HG02588 (cell line): ENCODE measurements around the gene PCOLCE2.
"Not testable (repeated sequence)": the region's sequence is repeated elsewhere in the genome, so short reads cannot be mapped to it uniquely, and the experiment has no call there.

ENCODE experiments used
- ATAC-seq: cut with Tn5 transposase; IDR thresholded peaks from one replicate; pipeline ENCODE4 v1.9.1; 2021; ENCODE audit warnings: mild to moderate bottlenecking, moderate library complexity; ENCODE audit not compliant: unreplicated experiment

The PCOLCE2 gene

DNA sequence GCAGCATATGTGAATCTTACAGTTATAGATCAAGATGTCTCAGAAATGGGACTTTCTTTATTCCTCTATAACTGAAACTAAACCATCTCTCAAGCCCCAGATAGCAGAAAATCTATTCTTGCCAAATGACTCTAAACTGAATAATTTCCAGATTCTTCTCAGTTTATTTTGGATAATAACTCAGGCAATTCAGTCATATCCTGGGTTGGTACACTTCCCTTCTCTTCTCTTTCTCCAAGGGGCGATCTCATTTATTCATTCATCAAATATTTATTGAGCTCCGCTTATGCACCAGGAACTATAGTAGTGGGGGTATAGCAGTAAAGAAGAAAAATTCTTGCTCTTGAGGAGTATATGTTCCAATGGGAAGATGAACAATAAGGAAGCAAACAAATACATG, 13.5 kb upstream of the PCOLCE2 start:
- no peak for ATAC-seq

DNA sequence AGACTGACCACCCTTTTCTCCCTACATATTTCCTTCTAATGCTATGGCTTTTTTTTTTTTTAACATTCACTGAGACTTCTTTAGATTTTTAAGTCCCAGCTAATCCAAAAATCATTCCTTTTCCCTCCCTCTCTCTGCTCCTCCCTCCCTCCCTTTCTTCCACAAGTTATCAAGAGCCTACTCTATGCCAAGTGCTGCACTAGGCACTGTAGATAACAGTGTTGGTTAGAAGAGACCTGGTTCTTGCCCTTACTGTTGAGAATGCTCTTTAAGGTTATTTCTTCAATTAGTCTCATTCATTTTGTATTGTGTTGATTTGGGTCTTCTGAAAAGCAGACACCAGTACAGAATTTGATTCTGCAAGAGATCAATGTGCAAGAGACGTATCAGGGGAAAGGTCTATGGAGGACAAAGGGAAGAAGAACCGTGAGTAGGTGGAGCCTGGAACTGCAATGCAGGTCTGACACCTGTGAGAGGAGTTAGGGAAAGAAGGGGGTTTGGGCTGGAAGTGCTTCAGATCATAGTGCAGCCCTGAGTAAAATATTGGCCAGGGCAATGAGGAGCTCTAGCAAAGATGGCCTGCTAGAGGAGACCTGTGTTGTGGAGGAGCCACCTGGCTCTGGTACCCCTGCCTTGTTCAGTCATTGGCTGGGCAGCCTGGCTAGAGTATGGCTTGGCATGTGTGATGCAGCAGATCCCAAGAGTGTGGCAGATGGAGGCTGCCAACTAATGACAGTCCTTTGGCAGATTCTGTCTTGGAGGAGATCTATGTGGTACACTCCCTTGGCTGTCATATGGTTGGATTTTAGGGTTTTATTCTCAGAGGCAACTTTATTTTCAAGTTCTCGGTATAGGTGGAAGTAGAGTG, 9.7 kb upstream of the PCOLCE2 start:
- ATAC-seq = no peak

DNA sequence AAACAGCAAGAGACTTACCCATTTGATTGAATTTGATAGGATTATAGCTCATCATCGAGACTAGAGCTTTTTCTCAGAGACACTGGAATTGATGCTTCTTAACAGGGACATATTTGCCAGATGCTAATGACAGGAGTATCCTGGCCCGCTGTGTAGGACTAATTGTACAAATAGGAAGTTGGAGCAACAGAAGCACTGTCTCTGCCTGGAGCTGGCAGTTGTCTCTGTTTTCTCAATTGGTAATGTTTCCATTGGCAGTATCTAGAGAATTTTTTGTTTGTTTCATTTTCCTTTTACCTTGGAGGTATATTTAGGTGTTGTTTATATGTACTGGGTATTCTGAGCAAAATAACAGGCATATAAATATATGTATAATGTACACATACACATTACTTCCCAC, 8.9 kb upstream of the PCOLCE2 start:
- ATAC-seq = no peak

DNA sequence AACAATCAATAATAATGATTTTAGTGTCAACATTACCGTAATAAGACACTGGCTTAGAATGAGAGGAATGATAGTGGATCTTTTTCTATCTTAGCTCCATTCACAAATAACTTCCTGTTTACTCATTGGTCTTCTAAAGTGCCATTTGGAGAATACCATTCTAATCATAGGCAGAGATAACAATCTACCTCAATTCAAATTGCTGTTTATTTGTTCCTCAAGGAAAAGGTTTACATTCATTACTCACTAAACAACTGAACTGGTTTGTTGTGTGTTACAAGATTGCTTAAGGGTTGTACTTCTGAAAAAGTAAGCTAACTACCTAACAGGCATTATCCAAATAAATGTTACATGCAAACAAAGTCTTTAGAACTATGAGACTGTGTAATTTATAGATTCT, 8.1 kb upstream of the PCOLCE2 start:
- ATAC-seq = no peak

DNA sequence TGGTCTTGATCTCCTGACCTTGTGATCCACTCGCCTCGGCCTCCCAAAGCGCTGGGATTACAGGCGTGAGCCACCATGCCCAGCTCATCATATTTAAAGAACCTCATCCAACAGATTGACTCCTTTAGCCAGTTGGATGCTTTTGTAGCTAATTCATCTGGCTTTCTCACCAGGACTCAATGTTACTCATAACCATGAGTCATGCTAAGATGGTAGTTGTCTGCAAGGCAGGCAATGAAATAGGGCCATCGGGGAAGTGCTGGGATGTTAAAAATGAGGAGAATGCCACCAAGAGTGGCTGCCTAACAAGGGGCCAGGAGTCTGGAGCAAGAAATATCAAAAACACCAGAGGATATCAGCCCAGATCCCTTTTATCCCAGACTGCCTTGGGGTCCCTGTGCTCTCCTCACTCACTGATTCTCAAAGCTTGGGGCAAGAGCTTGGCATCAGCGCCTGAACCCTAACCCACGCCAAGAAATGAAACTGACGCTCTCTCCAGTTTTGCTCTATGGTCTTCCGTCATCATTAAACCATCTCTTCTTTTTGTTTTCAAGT, 7.4 kb upstream of the PCOLCE2 start:
- ATAC-seq = no peak

DNA sequence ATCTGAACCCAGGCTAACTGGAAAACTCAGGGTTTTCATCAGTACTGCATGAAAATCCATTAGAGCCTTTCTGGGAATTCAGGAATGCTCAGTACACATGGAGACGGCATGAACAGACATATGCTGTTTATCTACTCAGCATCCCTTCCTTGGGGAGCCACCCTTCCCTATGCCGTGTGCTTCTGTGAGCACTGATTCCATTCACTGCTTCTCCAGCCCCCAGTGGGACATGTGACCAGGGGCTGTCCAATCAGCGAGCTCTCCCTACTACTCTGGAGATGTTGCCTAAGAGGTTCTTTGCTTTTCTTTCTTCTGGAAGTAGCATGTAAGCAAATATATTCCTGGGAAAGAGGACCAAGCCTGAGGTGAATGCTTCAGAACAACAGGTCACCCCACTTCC, 5.6 kb upstream of the PCOLCE2 start:
- no peak for ATAC-seq

DNA sequence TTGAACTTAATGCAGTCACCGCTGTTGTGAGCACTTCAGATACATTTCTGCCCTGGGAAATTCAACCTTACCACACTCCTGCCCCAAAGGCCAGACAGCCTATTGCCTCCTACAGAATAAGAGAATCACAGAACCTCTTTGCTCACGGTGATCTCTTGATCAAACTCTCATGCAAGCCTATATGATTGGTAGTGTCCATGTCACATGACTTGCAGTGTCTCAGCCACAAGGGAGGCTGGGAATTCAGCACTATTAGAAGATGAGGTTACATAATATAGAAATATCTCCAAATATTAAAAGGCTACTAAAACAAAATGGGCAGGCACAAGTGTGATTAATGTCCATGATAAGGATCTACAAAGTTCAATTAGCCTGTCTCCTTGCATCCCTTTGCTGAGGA, 3.8 kb upstream of the PCOLCE2 start:
- no peak for ATAC-seq

DNA sequence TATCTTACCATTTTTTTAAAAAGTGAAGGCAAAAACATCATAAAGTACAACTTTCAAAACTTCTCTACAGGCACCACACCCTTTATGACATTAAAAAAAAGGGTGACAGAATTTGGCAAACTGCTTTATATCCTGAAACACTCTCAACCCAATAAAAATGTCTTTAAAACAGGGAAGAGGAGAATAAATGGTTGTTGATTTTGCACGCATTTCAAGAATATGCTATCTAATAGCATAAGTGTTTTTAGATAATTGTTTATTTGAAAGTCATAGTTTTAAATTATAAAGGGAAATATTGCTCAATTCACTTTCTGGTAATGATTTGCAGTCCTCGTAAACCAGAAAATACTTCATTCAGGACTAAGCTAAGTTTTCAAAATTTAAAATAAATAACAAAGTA, 1.7 kb upstream of the PCOLCE2 start:
- ATAC-seq = no peak

DNA sequence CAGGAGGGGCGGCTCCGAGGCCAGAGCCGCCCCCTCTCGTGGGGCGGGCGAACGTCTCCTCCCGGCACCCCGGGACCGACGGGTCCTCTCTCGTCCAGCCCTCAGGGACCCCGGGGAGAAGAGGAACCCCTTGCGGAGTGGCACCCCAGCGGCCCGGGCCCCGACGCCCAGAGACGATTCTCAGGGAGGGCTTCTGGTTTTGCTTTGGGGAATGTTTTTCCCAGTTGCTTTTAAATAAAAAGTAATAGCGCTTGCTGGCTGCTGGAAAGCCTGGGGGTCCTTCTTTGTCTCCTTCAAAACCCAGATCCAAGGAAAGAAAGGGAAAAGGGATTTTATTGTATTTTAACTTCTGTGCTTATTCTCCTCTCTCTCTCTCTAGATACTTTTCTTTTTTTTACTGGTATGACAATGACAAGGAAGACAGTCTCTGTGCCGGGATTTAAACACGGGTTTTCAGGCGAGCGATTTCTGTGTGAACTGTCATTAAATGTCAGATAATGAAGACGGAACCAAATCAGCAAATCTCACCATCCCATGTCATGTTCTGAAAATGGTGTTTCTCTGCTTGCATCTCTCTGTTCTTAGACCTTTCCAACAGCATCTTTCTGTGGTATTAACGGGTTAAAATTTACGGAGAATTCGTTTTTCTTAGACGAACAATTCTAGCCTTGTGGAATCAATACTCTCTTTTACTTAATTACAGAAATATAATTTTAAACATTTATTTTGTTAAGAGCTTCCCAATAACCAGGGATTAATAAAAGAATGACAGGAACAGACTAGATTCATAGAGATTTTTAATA, 530 bp upstream of the PCOLCE2 start:
- no peak for ATAC-seq

DNA sequence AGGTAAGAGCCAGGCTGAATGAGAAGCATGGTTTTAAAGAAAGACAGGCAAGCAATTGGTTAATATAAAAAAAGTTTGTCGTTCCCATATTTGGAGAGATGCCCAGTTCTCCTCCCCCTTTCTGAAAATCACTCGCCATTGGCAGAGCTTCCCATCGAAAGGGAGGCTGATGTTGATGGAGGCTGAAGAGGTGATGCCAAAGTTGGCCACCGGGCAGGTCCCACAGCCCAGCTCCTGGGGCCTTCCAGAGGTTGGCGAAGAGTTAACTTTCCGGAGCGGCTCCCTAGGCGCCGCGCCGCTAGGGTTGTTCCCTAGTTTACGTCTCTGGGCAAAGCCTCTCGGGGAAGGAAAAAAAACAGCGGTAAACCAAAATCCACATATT, 793 bp downstream of the PCOLCE2 start:
- ATAC-seq = no peak

DNA sequence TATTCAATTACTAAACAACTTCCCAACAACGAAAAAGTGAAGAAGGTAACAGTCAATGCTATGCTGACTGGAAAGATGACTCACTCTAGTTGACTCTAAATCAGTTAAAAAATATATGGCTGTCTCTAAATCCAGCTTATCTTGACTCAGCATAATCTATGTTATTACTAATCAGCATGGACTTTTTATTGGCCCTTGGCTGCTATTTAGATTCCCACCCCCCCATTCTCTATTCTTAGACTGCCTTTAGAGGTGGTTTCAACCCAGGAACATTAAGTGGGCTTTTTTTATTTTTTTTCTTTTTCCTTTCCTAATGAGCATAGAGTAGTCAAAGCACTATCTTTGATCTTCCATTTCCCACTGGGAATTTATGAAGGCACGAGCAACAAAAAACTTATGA, 1.9 kb downstream of the PCOLCE2 start:
- no peak for ATAC-seq

DNA sequence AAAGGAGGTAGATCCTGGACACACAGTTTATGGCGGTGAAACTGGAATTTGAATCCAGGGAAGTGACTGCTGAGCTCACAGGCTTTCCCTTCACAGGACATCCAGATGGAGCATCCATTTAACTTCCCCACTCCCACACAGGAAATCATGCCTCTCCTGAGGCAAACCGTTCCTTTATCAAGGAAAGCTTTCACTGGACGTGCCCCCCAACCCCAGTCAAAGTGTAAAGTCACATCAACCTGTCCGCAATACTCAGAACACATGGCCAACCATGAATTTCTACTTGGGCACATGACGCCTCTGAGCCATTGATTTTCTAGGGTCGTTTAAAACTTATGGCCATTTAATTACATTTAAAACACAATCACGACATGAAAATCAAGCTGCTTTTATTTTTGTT, 2.9 kb downstream of the PCOLCE2 start:
- no peak for ATAC-seq

DNA sequence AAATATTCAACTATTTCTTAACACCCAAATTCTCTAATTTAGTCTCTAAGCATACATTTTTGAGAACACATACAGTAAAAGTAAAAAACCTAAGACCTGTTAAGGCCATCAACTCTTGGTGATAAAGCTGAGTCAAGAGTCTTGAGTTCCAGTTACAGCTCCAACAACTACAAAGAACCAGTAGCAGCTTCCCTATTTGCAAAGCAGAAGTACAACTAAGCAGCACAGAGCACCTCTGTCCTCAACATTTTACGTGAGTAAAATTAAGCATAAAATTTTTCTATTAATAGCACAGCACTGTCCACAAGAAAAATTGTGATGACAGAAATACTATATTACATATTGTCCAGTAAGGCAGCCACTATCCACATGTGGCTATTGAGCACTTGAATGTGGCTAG, 4.4 kb downstream of the PCOLCE2 start:
- no peak for ATAC-seq

DNA sequence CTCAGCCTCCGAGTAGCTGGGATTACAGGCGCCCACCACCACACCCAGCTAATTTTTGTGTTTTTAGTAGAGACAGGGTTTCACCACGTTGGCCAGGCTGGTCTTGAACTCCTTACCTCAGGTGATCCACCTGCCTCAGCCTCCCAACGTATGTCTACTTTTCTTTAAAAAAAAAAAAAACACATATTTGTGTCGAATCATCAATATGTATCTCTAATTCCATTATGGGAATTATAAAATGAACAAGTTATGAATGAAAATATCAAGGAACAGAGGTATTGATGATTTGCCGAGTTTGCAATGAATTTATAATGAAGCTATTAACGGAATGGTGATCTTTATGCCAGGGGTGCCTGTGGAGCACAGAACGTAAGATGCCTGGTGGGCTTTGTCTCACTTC, 5.3 kb downstream of the PCOLCE2 start:
- ATAC-seq = not testable (repeated sequence)

DNA sequence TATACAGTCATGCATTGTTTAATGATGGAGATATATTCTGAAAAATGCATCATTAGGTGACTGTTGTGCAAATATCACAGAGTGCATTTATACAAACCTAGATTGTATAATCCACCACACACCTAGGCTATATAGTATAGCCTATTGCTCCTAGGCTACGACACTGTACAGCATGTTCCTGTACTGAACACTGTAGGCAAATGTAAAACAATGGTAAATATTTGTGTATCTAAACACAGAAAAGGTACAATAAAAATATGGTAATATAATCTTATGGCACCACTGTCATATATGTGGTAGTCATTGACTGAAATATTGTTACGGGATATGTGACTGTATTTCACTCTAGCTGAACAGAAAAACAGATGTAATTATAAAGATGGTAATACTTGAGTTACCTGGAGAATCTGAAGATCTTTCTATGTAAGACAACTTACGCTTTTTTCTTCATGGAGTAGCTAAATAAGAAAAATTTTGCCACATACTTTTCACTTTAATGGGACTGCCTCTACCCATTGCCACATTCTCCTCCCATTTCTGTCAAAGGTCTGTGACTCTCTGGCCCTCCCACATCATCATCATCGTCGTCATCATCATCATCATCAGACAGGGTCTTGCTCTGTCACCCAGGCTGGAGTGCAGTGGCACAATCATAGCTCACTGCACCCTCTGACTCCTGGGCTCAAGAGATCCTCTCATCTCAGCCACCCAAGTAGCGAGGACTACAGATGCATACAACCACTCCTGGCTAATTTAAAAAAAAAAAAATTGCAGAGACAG, 7.2 kb downstream of the PCOLCE2 start:
- ATAC-seq = no peak

DNA sequence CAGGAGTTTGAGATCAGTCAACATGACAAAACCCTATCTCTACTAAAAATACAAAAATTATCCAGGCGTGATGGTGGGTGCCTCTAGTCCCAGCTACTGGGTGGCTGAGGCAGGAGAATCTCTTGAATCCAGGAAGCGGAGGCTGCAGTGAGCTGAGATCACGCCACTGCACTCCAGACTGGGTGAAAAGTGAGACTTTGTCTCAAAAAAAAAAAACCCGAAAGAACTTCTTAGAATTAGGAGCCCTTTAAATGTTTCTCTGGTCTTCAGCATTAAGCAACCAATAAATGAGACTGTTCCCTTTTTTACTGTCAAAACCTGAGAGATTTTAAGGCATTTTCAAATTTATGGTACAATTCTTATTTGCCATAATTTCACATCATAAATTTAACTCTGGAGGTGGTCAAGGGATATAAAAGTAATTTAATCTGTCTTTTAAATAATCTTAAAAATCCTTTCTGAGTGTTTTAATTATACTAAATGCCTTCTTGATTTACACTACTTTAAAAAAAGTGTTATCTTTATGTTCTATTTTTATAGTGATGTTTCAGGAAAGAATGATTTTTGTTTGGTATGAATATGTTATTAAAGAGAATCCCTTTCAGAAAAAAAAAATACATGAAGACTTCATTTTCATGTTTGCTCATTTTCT, 10.1 kb downstream of the PCOLCE2 start:
- no peak for ATAC-seq

DNA sequence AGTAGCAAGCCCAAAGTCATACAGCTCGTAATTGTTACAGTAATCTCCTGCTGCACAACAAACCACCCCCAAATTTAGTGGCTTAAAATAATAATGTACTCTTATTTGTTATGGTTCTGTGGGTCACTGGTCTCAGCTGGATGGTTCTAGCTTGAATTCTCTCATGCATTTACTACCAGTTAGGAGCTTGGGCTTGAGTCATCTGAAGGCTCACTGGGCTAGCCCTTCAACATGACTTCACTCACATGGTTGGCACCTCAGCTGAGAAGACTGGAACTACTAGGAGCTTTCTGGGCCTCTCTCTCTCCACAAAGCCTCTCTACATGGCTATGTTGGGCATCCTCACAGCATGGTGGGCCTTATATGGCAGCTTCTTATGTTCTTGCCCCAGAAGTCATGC, 12.5 kb downstream of the PCOLCE2 start:
- no peak for ATAC-seq

DNA sequence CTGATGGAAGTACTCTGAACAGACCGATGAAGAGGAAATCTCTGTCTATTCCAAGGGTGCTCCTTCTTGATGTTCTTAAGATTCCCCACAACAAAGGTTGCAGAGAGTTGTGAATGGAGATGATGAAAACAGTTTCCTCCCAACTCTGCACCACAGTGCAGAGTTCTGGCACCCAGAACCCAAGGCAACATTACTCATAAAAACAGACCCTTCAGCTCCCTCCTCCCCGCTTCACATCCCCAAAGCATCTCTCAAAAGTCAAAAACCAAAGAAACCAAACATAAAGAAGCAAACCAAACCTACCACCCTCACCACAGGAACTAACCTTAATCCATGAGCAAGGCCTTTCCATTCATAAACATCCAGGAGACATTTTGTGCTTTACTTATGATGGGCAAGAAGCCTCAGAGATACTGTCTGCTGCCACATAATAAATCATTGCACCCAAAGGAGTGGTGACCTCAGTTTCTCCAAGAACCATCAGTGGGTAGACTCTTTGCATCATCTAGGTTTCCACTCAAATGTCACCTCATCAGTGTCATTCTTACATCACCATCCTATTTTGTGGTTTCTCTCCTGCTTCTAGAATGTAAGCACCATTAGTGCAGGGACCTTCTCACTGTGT, 13.2 kb downstream of the PCOLCE2 start:
- no peak for ATAC-seq

DNA sequence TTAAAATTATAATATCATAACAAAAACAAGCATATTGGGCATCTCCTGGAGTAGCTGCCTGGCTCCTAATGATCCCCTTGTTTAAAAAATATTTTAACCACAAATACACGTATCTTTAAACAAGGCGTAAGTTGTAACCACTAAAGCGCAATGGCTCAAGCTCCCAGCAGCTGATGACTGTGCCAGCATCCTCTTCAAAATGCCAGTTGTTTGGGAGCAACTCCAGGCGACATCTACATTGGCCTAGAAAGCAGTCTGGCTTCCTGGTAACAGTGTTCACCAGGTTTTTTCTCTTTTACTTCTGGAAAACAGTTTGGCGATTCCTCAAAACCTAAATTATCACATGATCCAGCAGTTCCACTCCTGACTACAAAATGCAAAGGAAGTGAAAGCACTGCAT, 13.8 kb downstream of the PCOLCE2 start:
- no peak for ATAC-seq

DNA sequence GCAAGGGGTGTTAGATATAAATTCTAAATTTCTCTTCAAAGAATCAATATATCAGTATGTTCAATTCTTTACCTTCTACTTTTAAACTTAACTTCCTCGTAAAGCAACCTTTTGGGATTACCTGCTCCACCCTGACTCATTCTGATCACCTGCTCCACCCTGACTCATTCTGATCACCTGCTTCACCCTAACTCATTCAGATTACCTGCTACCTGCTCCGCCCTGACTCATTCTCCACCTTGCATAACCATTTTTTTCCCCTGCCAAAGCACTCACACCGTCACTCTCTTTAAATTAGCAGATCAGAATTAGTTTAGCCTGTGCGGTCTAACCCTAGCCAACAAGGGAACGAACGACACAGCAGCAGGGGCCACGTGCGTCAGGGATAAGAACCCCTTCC, 20.5 kb downstream of the PCOLCE2 start:
- ATAC-seq = not testable (repeated sequence)
